ENCODE measurements around the gene CADPS2. TPM values are rescaled to one million over a fixed set of nuclear protein-coding genes. Genes with fewer than 3 reads are reported as not detected.

The CADPS2 gene
- total and polyA plus RNA-seq, 2 donors (not counting 3 experiments of a cell fraction or from before 2014, with no cell fraction given), result 9.5 to 22.6 TPM

- no peaks in the 10 kb centered on the region for H3K4me1 ChIP-seq (ENCODE audit: control insufficient read depth, extremely low read depth, insufficient read depth, low read length)
- CTCF ChIA-PET, result no interaction called here
- H2AFZ ChIP-seq (ENCODE audit: low read depth, low read length), result no peak overlapping the region
- DNase-seq (ENCODE audit: low read depth, low spot score), result no peak
- no peak overlapping the region for H3K4me2 ChIP-seq (ENCODE audit: insufficient read depth, low read length)
- BruUV-seq (replicated peaks), result no TSS peak
- H3K27me3 ChIP-seq (ENCODE audit: control insufficient read depth in 2 of 2, insufficient read depth in 2 of 2, low read length in 2 of 2), result no peaks in the 10 kb centered on the region
- H3K9me3 ChIP-seq (replicated peaks; ENCODE audit: control insufficient read depth, insufficient read depth, low read length), result no peaks in the 10 kb centered on the region
- dilution Hi-C loops (cut with MboI; ENCODE audit: extremely low pct_ligation_motif_present, low sequenced_read_pairs) (no loop called here), intact Hi-C loops (cut with micrococcal nuclease) (no loop called here)
- no peak overlapping the region for H3K4me3 ChIP-seq (replicated peaks in 1 of 3; ENCODE audit: insufficient read depth in 1 of 3, low read depth in 1 of 3, low read length in 3 of 3)
- H3K9ac ChIP-seq (replicated peaks; ENCODE audit: extremely low read depth, insufficient read depth, low read length), result no peak overlapping the region
- POLR2A ChIA-PET, result no interaction called here
- no peaks in the 10 kb centered on the region for H3K79me2 ChIP-seq (ENCODE audit: control insufficient read depth, insufficient read depth, low read length)
- peaks cover 0 to 2% of the 10 kb centered on the region in 2 experiments for H3K36me3 ChIP-seq (ENCODE audit: control insufficient read depth in 2 of 2, extremely low read depth in 1 of 2, insufficient read depth in 2 of 2, low read length in 2 of 2)
- no peaks in the 10 kb centered on the region for H4K20me1 ChIP-seq (replicated peaks; ENCODE audit: control insufficient read depth, extremely low read depth, insufficient read depth, low read length)
- TF ChIP-seq MYC (IDR thresholded peaks at IDR 0.05; ENCODE audit: low read depth, low read length) (no peak), CTCF (IDR thresholded peaks at IDR 0.05; ENCODE audit: extremely low read depth in 1 of 2, insufficient read depth in 1 of 2, low read depth in 1 of 2, low read length in 2 of 2) (no peak), POLR2A (IDR thresholded peaks at IDR 0.05; ENCODE audit: low read depth, low read length) (no peak), FOS (IDR thresholded peaks at IDR 0.05; ENCODE audit: borderline replicate concordance, insufficient read depth, low read length) (no peak), GATA2 (IDR thresholded peaks at IDR 0.05; ENCODE audit: insufficient read depth, insufficient read length, low read depth, low read length) (no peak), POLR2AphosphoS5 (IDR thresholded peaks at IDR 0.05; ENCODE audit: insufficient read depth, low read depth, low read length) (no peak), MAX (IDR thresholded peaks at IDR 0.05; ENCODE audit: insufficient read depth, insufficient read length) (no peak), JUN (IDR thresholded peaks at IDR 0.05; ENCODE audit: borderline replicate concordance, insufficient read depth, insufficient read length, low read depth) (no peak), EZH2 (IDR thresholded peaks at IDR 0.05; ENCODE audit: borderline replicate concordance, low read depth, low read length, severe bottlenecking) (no peak)
- FAIRE-seq, result peak; percentile 18
- no peak overlapping the region for H3K27ac ChIP-seq (ENCODE audit: insufficient read depth, low read depth, low read length)
- H3K9me1 ChIP-seq (replicated peaks; ENCODE audit: control insufficient read depth, extremely low read depth, insufficient read depth, low read length), result peaks cover 2% of the 10 kb centered on the region
These were observed 502.3 kb downstream of the CADPS2 start for GRCh38 chr7:122383934-122384333.
